Measurements from ENCODE around the gene MYH6. TPM values are rescaled to one million over a fixed set of nuclear protein-coding genes. Genes with fewer than 3 reads are reported as not detected.

The MYH6 gene
- total RNA-seq, 4 donors from 2014 or later = 20.4 to 1,496 (median 303) TPM

- no peak for ATAC-seq
- no peak for DNase-seq
- Histone ChIP-seq H3K27ac (no peak overlapping the region), H3K27me3 (peaks cover 24 to 27% (median 26%) of the 10 kb centered on the region in 3 donors), H3K4me3 (no peak overlapping the region), H3K4me1 (peaks cover 0 to 15% of the 10 kb centered on the region in 2 donors), H3K36me3 (no peaks in the 10 kb centered on the region), H3K9me3 (no peaks in the 10 kb centered on the region)
- no peak for TF ChIP-seq CTCF (IDR thresholded peaks at IDR 0.05 in 4 of 5, conservative IDR thresholded peaks at IDR 0.05 in 1 of 5)
- no peak for TF ChIP-seq POLR2A (IDR thresholded peaks at IDR 0.05)
- in situ Hi-C loops (cut with MboI; ENCODE audit: low sequenced_read_pairs in 4 of 4) (no loop called here), intact Hi-C loops (cut with DNase I; ENCODE audit: low total_unique reads) (no loop called here)
These were observed 53.1 kb downstream of the MYH6 start for GRCh38 chr14:23354990-23355389.

GRCh38 chr14:23353433-23353780, 54.7 kb downstream of the MYH6 start:
- in situ Hi-C loops (cut with MboI; ENCODE audit: low sequenced_read_pairs in 4 of 4) = no loop called here
- H3K27ac ChIP-seq = no peak overlapping the region
- no peaks in the 10 kb centered on the region for H3K9me3 ChIP-seq
- peaks cover 0 to 15% of the 10 kb centered on the region in 2 donors for H3K4me1 ChIP-seq
- intact Hi-C loops (cut with DNase I; ENCODE audit: low total_unique reads) = no loop called here
- DNase-seq (no peak), ATAC-seq (no peak)
- H3K4me3 ChIP-seq = no peak overlapping the region
- H3K27me3 ChIP-seq = peaks cover 24 to 27% (median 26%) of the 10 kb centered on the region in 3 donors
- TF ChIP-seq CTCF (IDR thresholded peaks at IDR 0.05 in 4 of 5, conservative IDR thresholded peaks at IDR 0.05 in 1 of 5) = no peak
- no peak for TF ChIP-seq POLR2A (IDR thresholded peaks at IDR 0.05)
- no peaks in the 10 kb centered on the region for H3K36me3 ChIP-seq

GRCh38 chr14:23352506-23353432, 55.3 kb downstream of the MYH6 start, which contains the start of gene SLC22A17:
SLC22A17 (minus strand) TSS chr14:23352887.
- peak in 1 of 2 donors; percentile 58 for TF ChIP-seq POLR2A (IDR thresholded peaks at IDR 0.05)
- peak in 1 of 5 experiments; percentile 28 for TF ChIP-seq CTCF (IDR thresholded peaks at IDR 0.05 in 4 of 5, conservative IDR thresholded peaks at IDR 0.05 in 1 of 5)
- in situ Hi-C loops (cut with MboI; ENCODE audit: low sequenced_read_pairs in 4 of 4) (no loop called here), intact Hi-C loops (cut with DNase I; ENCODE audit: low total_unique reads) (no loop called here)
- DNase-seq (no peak), ATAC-seq (peak; percentile 52 to 72)
- Histone ChIP-seq H3K27me3 (peaks cover 24 to 27% (median 26%) of the 10 kb centered on the region in 3 donors), H3K36me3 (no peaks in the 10 kb centered on the region), H3K9me3 (no peaks in the 10 kb centered on the region), H3K4me3 (peak within 1 kb of the TSS; percentile 49 to 59 (median 54)), H3K27ac (no peak within 1 kb of the TSS), H3K4me1 (peaks cover 0 to 15% of the 10 kb centered on the region in 2 donors)

- H3K4me3 ChIP-seq = peak overlapping the region; percentile 49 to 59 (median 54)
- intact Hi-C loops (cut with DNase I; ENCODE audit: low total_unique reads) = no loop called here
- in situ Hi-C loops (cut with MboI; ENCODE audit: low sequenced_read_pairs in 4 of 4) = no loop called here
- ATAC-seq (no peak), DNase-seq (no peak)
- no peaks in the 10 kb centered on the region for H3K9me3 ChIP-seq
- H3K27ac ChIP-seq = no peak overlapping the region
- TF ChIP-seq POLR2A (IDR thresholded peaks at IDR 0.05) (no peak), CTCF (IDR thresholded peaks at IDR 0.05 in 4 of 5, conservative IDR thresholded peaks at IDR 0.05 in 1 of 5) (no peak)
- H3K36me3 ChIP-seq = no peaks in the 10 kb centered on the region
- H3K4me1 ChIP-seq = peaks cover 0 to 15% of the 10 kb centered on the region in 2 donors
- H3K27me3 ChIP-seq = peaks cover 24 to 27% (median 26%) of the 10 kb centered on the region in 3 donors
These were observed 56.2 kb downstream of the MYH6 start for GRCh38 chr14:23351681-23352505.
